HCT116 (cell line): ENCODE results near the gene KRTAP1-3. TPM values are rescaled to one million over a fixed set of nuclear protein-coding genes. Genes with fewer than 3 reads are reported as not detected.
"Not testable (repeated sequence)": the region's sequence is repeated elsewhere in the genome, so short reads cannot be mapped to it uniquely, and the experiment has no call there.

Experiments used
- ATAC-seq: fragments of 200-7000 bp; cut with Tn5 transposase; 2 replicates; pipeline ENCODE4 v1.9.1; 2020; ENCODE audit warnings: mild to moderate bottlenecking, moderate library complexity
- BruUV-seq: library from RNA; stranded (reverse); fragments of 400-500 nt; replicated peaks from 2 replicates; lab custom pipeline; 2021; lab: Mats Ljungman, UMichigan
- CTCF ChIA-PET: fragments of 300-600 bp; sonication (Branson Sonifier 250); formaldehyde crosslinking; loops from one replicate; lab custom pipeline; 2021; ENCODE audit warnings: antibody characterized with exemption; lab: Charles Lee
- POLR2A ChIA-PET: fragments of 300-600, 350-600 bp; sonication (Branson Sonifier 250); formaldehyde crosslinking; loops from one replicate; lab custom pipeline; 2021; ENCODE audit warnings: antibody characterized with exemption; lab: Charles Lee
- RAD21 ChIA-PET, 2 experiments: fragments of 300-600 bp; sonication (Branson Sonifier 250); formaldehyde crosslinking; loops; one replicate each; lab custom pipeline; 2023; ENCODE audit warnings: low total read pairs in 2 of 2; ENCODE audit not compliant: uncharacterized antibody in 2 of 2, unreplicated experiment in 2 of 2, low non-redundant PET in 1 of 2; lab: Charles Lee
- DNase-seq: peaks from one replicate; pipeline ENCODE4 v3.0.0-alpha.2; 2010; ENCODE audit warnings: low read depth, low spot score
- H2AFZ ChIP-seq: fragments of 200-600 bp; shearing (Covaris generic), sonication (generic); 2 replicates; pipeline ENCODE4 v1.6.1; 2017; ENCODE audit warnings: low read depth, mixed run types, mixed read lengths, antibody characterized with exemption, low read length; ENCODE audit not compliant: poor library complexity, severe bottlenecking
- H3K27ac ChIP-seq: 2 replicates; pipeline ENCODE4 v1.5.1; 2012; ENCODE audit warnings: low read depth, low read length
- H3K27me3 ChIP-seq: fragments of 200-600 bp; sonication (generic); 2 replicates; pipeline ENCODE4 v1.6.1; 2016; ENCODE audit warnings: mixed run types, low read length, mixed read lengths; ENCODE audit not compliant: insufficient read depth
- H3K36me3 ChIP-seq, 2 experiments: fragments of 200-500 bp in 1 of 2; fragments of 200-600 bp in 1 of 2; sonication (Bioruptor generic) in 1 of 2; sonication (generic) in 1 of 2; 2 replicates each; pipeline versions ENCODE4 v1.5.1 to v1.6.1; 2014 to 2016; ENCODE audit warnings: low read length in 2 of 2, inconsistent platforms in 1 of 2, mixed read lengths in 1 of 2, mixed run types in 1 of 2; ENCODE audit not compliant: insufficient read depth in 2 of 2, control insufficient read depth in 1 of 2
- H3K4me1 ChIP-seq, 2 experiments: fragments of 200-600 bp in 1 of 2; sonication (generic) in 1 of 2; 2 replicates each; pipeline versions ENCODE4 v1.5.1 to v1.6.1; 2012 to 2017; ENCODE audit warnings: low read length in 2 of 2, inconsistent platforms in 1 of 2, mild to moderate bottlenecking in 1 of 2, mixed read lengths in 1 of 2, mixed run types in 1 of 2, moderate library complexity in 1 of 2; ENCODE audit not compliant: insufficient read depth in 2 of 2, control insufficient read depth in 1 of 2
- H3K4me2 ChIP-seq: fragments of 200-600 bp; sonication (generic); 2 replicates; pipeline ENCODE4 v1.6.1; 2017; ENCODE audit warnings: mixed run types, low read length, mixed read lengths
- H3K4me3 ChIP-seq, 2 experiments: fragments of 200-600 bp in 1 of 2; sonication (generic) in 1 of 2; replicated peaks in 1 of 2; 2 replicates each; pipeline ENCODE4 v1.5.1; 2011 to 2016; ENCODE audit warnings: low read length in 2 of 2, control low read depth in 1 of 2, low read depth in 1 of 2, mild to moderate bottlenecking in 1 of 2, mixed read lengths in 1 of 2, mixed run types in 1 of 2
- H3K79me2 ChIP-seq: fragments of 200-600 bp; sonication (generic); 2 replicates; pipeline ENCODE4 v1.6.1; 2017; ENCODE audit warnings: mild to moderate bottlenecking, mixed run types, low read length, moderate library complexity, mixed read lengths; ENCODE audit not compliant: insufficient read depth
- H3K9ac ChIP-seq: fragments of 200-600 bp; sonication (generic); 2 replicates; pipeline ENCODE4 v1.6.1; 2016; ENCODE audit warnings: low read length, mixed read lengths
- H3K9me2 ChIP-seq: fragments of 200-600 bp; sonication (generic), shearing (Covaris generic); 2 replicates; pipeline ENCODE4 v1.6.1; 2017; ENCODE audit warnings: mixed run types, mild to moderate bottlenecking, moderate library complexity; ENCODE audit not compliant: insufficient read depth
- H3K9me3 ChIP-seq, 2 experiments: fragments of 200-500 bp in 1 of 2; fragments of 200-600 bp in 1 of 2; sonication (Bioruptor generic) in 1 of 2; sonication (generic) in 1 of 2; 2 replicates each; pipeline ENCODE4 v1.6.1; 2014 to 2017; ENCODE audit warnings: low read length in 2 of 2, mixed read lengths in 2 of 2, inconsistent platforms in 1 of 2, low read depth in 1 of 2, mild to moderate bottlenecking in 1 of 2, mixed run types in 1 of 2, moderate library complexity in 1 of 2; ENCODE audit not compliant: control insufficient read depth in 1 of 2, insufficient read depth in 1 of 2
- H4K20me1 ChIP-seq: fragments of 200-600 bp; sonication (generic), shearing (Covaris generic); 2 replicates; pipeline ENCODE4 v1.6.1; 2017; ENCODE audit warnings: mixed run types, mild to moderate bottlenecking, moderate library complexity; ENCODE audit not compliant: insufficient read depth
- CEBPB ChIP-seq: IDR thresholded peaks from 2 replicates; pipeline ENCODE4 v1.6.1; 2012; ENCODE audit warnings: low read depth
- EGR1 ChIP-seq: IDR thresholded peaks from 2 replicates; pipeline ENCODE4 v1.6.1; 2012; ENCODE audit warnings: low read depth
- EZH2phosphoT487 ChIP-seq: fragments of 200-600 bp; IDR thresholded peaks from 2 replicates; pipeline ENCODE4 v1.6.1; 2018; ENCODE audit warnings: antibody characterized with exemption, borderline replicate concordance
- FOSL1 ChIP-seq: IDR thresholded peaks from 2 replicates; pipeline ENCODE4 v1.6.1; 2012; ENCODE audit warnings: low read depth
- MAX ChIP-seq: IDR thresholded peaks from 2 replicates; pipeline ENCODE4 v1.6.1; 2012
- ZFX ChIP-seq: fragments of 450-650 bp; IDR thresholded peaks from 2 replicates; pipeline ENCODE4 v1.6.1; 2017
- ZNF274 ChIP-seq: fragments of 200-500 bp; sonication (Bioruptor generic); IDR thresholded peaks from 2 replicates; pipeline ENCODE4 v1.6.1; 2014; ENCODE audit warnings: mild to moderate bottlenecking, low read depth, low read length, inconsistent platforms
- intact Hi-C: fragments of 100-400 bp; cut with micrococcal nuclease; formaldehyde crosslinking; loops from 2 replicates; pipeline ENCODE4 v1.10.0; 2022
- total RNA-seq: library from RNA; stranded (reverse); gene quantifications from one replicate; pipeline ENCODE4 v1.2.1, GENCODE V29; 2021; ENCODE audit not compliant: unreplicated experiment

The KRTAP1-3 gene
- total RNA-seq, 1 experiment from 2014 or later = not detected

DNA sequence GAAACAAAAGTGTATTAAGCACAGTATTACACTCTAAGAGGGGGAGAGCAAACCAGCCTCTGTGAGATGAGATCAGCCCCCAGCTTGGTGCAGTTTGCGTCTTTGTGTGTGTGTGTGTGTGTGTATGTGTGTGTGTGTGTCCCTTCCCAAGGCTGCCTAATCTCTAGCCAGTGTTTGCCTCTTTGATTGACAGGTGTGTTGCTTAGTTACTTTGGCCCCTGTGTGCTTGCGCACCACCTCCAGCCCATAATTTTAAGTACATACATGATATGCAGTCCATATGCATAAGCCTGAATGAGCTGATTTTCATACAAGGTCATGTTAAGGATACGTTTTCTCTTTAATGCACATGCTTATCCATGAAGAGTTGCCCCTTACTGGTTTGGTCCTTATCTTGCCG lies 32.9 kb downstream of the KRTAP1-3 start:
- no peak overlapping the region for H3K9ac ChIP-seq
- BruUV-seq = no TSS peak
- ChIA-PET POLR2A (no interaction called here), CTCF (no interaction called here)
- H3K36me3 ChIP-seq = no peaks in the 10 kb centered on the region
- H3K27me3 ChIP-seq = no peaks in the 10 kb centered on the region
- no peak overlapping the region for H3K27ac ChIP-seq
- no peaks in the 10 kb centered on the region for H3K9me3 ChIP-seq
- H3K9me2 ChIP-seq = no peaks in the 10 kb centered on the region
- peaks cover 3 to 10% of the 10 kb centered on the region in 2 experiments for H3K4me1 ChIP-seq
- intact Hi-C loops = no loop called here
- H4K20me1 ChIP-seq = no peaks in the 10 kb centered on the region
- no peak overlapping the region for H3K4me2 ChIP-seq
- TF ChIP-seq ZNF274 = no peak
- TF ChIP-seq EGR1 = no peak
- no peak for TF ChIP-seq MAX
- no peak for TF ChIP-seq EZH2phosphoT487
- no peak for TF ChIP-seq CEBPB
- TF ChIP-seq FOSL1 = no peak
- TF ChIP-seq ZFX = no peak
- TF ChIP-seq, all 23 proteins: peak for 0
- H2AFZ ChIP-seq = no peak overlapping the region
- RAD21 ChIA-PET = no interaction called here
- ATAC-seq = no peak
- no peaks in the 10 kb centered on the region for H3K79me2 ChIP-seq
- no peak for DNase-seq
- no peak overlapping the region for H3K4me3 ChIP-seq

- H3K79me2 ChIP-seq, H3K4me3 ChIP-seq, POLR2A ChIA-PET, BruUV-seq, H3K9me3 ChIP-seq, H3K27ac ChIP-seq, intact Hi-C loops, RAD21 ChIA-PET, H3K9me2 ChIP-seq, ATAC-seq, CTCF ChIA-PET, H3K27me3 ChIP-seq, H3K36me3 ChIP-seq, DNase-seq, H2AFZ ChIP-seq, H3K4me2 ChIP-seq, H4K20me1 ChIP-seq, H3K9ac ChIP-seq: not testable (repeated sequence)
- peaks cover 5 to 14% of the 10 kb centered on the region in 2 experiments for H3K4me1 ChIP-seq
Observed at GRCh38 chr17:40999563-40999962, 35.1 kb downstream of the KRTAP1-3 start, which contains the start of gene KRTAP3-2. KRTAP3-2 (minus strand) TSS chr17:40999906; CDS start chr17:40999853, 53 bp downstream.
